Calu3 (cell line): Measurements from ENCODE around the gene CASK. TPM values are rescaled to one million over a fixed set of nuclear protein-coding genes. Genes with fewer than 3 reads are reported as not detected.

ENCODE experiments used
- BruUV-seq: library from RNA; stranded (reverse); fragments of 400-500 nt; replicated peaks from 2 replicates; lab custom pipeline; 2021; lab: Mats Ljungman, UMichigan
- CTCF ChIA-PET: fragments of 300-600 bp; sonication (Branson Sonifier 250); formaldehyde crosslinking; loops from one replicate; lab custom pipeline; 2022; ENCODE audit warnings: antibody characterized with exemption; lab: Charles Lee
- DNase-seq: peaks from one replicate; pipeline ENCODE4 v3.0.0; 2022
- H3K27ac Mint-ChIP-seq: one replicate; pipeline ENCODE4 v1.8.0; 2022; ENCODE audit warnings: mixed read lengths; ENCODE audit not compliant: unreplicated experiment
- H3K27me3 Mint-ChIP-seq: one replicate; pipeline ENCODE4 v1.8.0; 2022; ENCODE audit warnings: mixed read lengths; ENCODE audit not compliant: unreplicated experiment
- H3K36me3 Mint-ChIP-seq: one replicate; pipeline ENCODE4 v1.8.0; 2022; ENCODE audit warnings: mild to moderate bottlenecking, moderate library complexity, mixed read lengths; ENCODE audit not compliant: insufficient read depth, unreplicated experiment
- H3K4me1 Mint-ChIP-seq: one replicate; pipeline ENCODE4 v1.8.0; 2022; ENCODE audit warnings: mild to moderate bottlenecking, low read depth, mixed read lengths; ENCODE audit not compliant: unreplicated experiment
- H3K4me3 Mint-ChIP-seq: one replicate; pipeline ENCODE4 v1.8.0; 2022; ENCODE audit warnings: mild to moderate bottlenecking, low read depth, moderate library complexity, mixed read lengths; ENCODE audit not compliant: unreplicated experiment
- H3K9me3 Mint-ChIP-seq: one replicate; pipeline ENCODE4 v1.8.0; 2022; ENCODE audit warnings: low read depth, mixed read lengths; ENCODE audit not compliant: unreplicated experiment
- CTCF ChIP-seq: fragments of 200-600 bp; IDR thresholded peaks from one replicate; pipeline ENCODE4 v1.8.0; 2022; ENCODE audit warnings: antibody characterized with exemption; ENCODE audit not compliant: unreplicated experiment
- intact Hi-C: fragments of 100-400 bp; cut with micrococcal nuclease; formaldehyde crosslinking; loops from one replicate; pipeline ENCODE4 v1.10.0; 2022; ENCODE audit not compliant: unreplicated experiment
- total RNA-seq: library from RNA; stranded (reverse); gene quantifications from 2 replicates; pipeline ENCODE4 v1.2.3, GENCODE V29; 2022

The CASK gene
- total RNA-seq, 1 experiment from 2014 or later: 157 TPM

- TF ChIP-seq CTCF: no peak
- H3K27ac Mint-ChIP-seq: peak overlapping the region; percentile 67
These were observed 396.4 kb downstream of the CASK start for GRCh38 chrX:41526925-41527324.

GRCh38 chrX:41526271-41526670 is 397.1 kb downstream of the CASK start:
- no peak overlapping the region for H3K4me3 Mint-ChIP-seq
- CTCF ChIA-PET: interaction anchor here (1.2 kb wide), 1 partner anchor 35 kb away, joined by 3 read pairs; no protein-coding TSS in a partner anchor
- no peak for DNase-seq
- no peak for TF ChIP-seq CTCF
- H3K27ac Mint-ChIP-seq: peak overlapping the region; percentile 8
- H3K9me3 Mint-ChIP-seq: no peaks in the 10 kb centered on the region
- no TSS peak for BruUV-seq
- H3K36me3 Mint-ChIP-seq: peaks cover 18% of the 10 kb centered on the region
- intact Hi-C loops: no loop called here
- peaks cover 50% of the 10 kb centered on the region for H3K4me1 Mint-ChIP-seq
- no peaks in the 10 kb centered on the region for H3K27me3 Mint-ChIP-seq

More at GRCh38 chrX:41526925-41527324, 396.4 kb downstream of the CASK start:
- no peak for DNase-seq
- Mint-ChIP-seq H3K4me1 (peaks cover 50% of the 10 kb centered on the region), H3K4me3 (peak overlapping the region; percentile 19), H3K27me3 (no peaks in the 10 kb centered on the region), H3K9me3 (no peaks in the 10 kb centered on the region), H3K36me3 (peaks cover 18% of the 10 kb centered on the region)
- no TSS peak for BruUV-seq
- CTCF ChIA-PET: interaction anchor here (1.2 kb wide), 1 partner anchor 34 kb away, joined by 3 read pairs; no protein-coding TSS in a partner anchor
- intact Hi-C loops: no loop called here

- no peak for DNase-seq
- CTCF ChIA-PET: interaction anchor here (0.9 to 1.8 kb wide), 2 partner anchors 9 to 191 kb away, joined by 3 to 5 read pairs; no protein-coding TSS in a partner anchor
- Mint-ChIP-seq H3K4me1 (peaks cover 40% of the 10 kb centered on the region), H3K9me3 (no peaks in the 10 kb centered on the region), H3K36me3 (peaks cover 11% of the 10 kb centered on the region), H3K4me3 (no peak overlapping the region), H3K27ac (peak overlapping the region; percentile 57), H3K27me3 (no peaks in the 10 kb centered on the region)
- no peak for TF ChIP-seq CTCF
- intact Hi-C loops: no loop called here
- BruUV-seq: no TSS peak
These were observed 400.7 kb downstream of the CASK start for GRCh38 chrX:41522671-41523070.

GRCh38 chrX:41522081-41522480 is 401.3 kb downstream of the CASK start:
- no peaks in the 10 kb centered on the region for H3K9me3 Mint-ChIP-seq
- DNase-seq: peak; percentile 23
- intact Hi-C loops: no loop called here
- H3K27me3 Mint-ChIP-seq: no peaks in the 10 kb centered on the region
- CTCF ChIA-PET: interaction anchor here (0.9 to 1.8 kb wide), 2 partner anchors 8 to 191 kb away, joined by 3 to 5 read pairs; no protein-coding TSS in a partner anchor
- TF ChIP-seq CTCF: no peak
- H3K27ac Mint-ChIP-seq: peak overlapping the region; percentile 57
- BruUV-seq: no TSS peak
- peaks cover 34% of the 10 kb centered on the region for H3K4me1 Mint-ChIP-seq
- H3K36me3 Mint-ChIP-seq: peaks cover 9% of the 10 kb centered on the region
- H3K4me3 Mint-ChIP-seq: no peak overlapping the region
